ENCODE measurements around the gene ANK3.

The ANK3 gene

GRCh38 chr10:60169111-60169510 is 220.6 kb downstream of the ANK3 start:
- FAIRE-seq = no peak

GRCh38 chr10:60167050-60167449 is 222.6 kb downstream of the ANK3 start:
- FAIRE-seq = no peak

- no peak for FAIRE-seq
Observed at GRCh38 chr10:60163786-60164185, 225.9 kb downstream of the ANK3 start.

GRCh38 chr10:60162631-60163030 is 227.0 kb downstream of the ANK3 start:
- FAIRE-seq = no peak

- FAIRE-seq = no peak
Observed at GRCh38 chr10:60155943-60156683, 233.6 kb downstream of the ANK3 start.

- no peak for FAIRE-seq
Observed at GRCh38 chr10:60155099-60155877, 234.4 kb downstream of the ANK3 start.

GRCh38 chr10:60149003-60149402 is 240.7 kb downstream of the ANK3 start:
- no peak for FAIRE-seq

GRCh38 chr10:60148266-60148840 is 241.3 kb downstream of the ANK3 start:
- no peak for FAIRE-seq

GRCh38 chr10:60147576-60148265 is 242.0 kb downstream of the ANK3 start:
- FAIRE-seq = no peak

- no peak for FAIRE-seq
Observed at GRCh38 chr10:60147025-60147424, 242.7 kb downstream of the ANK3 start.

- FAIRE-seq = no peak
Observed at GRCh38 chr10:60144099-60144498, 245.6 kb downstream of the ANK3 start.

GRCh38 chr10:60142736-60143135 is 246.9 kb downstream of the ANK3 start:
- no peak for FAIRE-seq

- FAIRE-seq = no peak
Observed at GRCh38 chr10:60141896-60142559, 247.6 kb downstream of the ANK3 start.

- no peak for FAIRE-seq
Observed at GRCh38 chr10:60140651-60141632, 248.7 kb downstream of the ANK3 start.

- FAIRE-seq = no peak
Observed at GRCh38 chr10:60139798-60140566, 249.7 kb downstream of the ANK3 start.

- no peak for FAIRE-seq
Observed at GRCh38 chr10:60139290-60139689, 250.4 kb downstream of the ANK3 start.

- FAIRE-seq = no peak
Observed at GRCh38 chr10:60138842-60139241, 250.8 kb downstream of the ANK3 start.

- no peak for FAIRE-seq
Observed at GRCh38 chr10:60138026-60138425, 251.6 kb downstream of the ANK3 start.

- FAIRE-seq = no peak
Observed at GRCh38 chr10:60137292-60137992, 252.2 kb downstream of the ANK3 start.

GRCh38 chr10:60135020-60135419 is 254.7 kb downstream of the ANK3 start:
- no peak for FAIRE-seq

All from TTC549 (cell line).